GM21367 (cell line): ENCODE measurements around the gene MDP1.
"Not testable (repeated sequence)": the region's sequence is repeated elsewhere in the genome, so short reads cannot be mapped to it uniquely, and the experiment has no call there.

ENCODE experiments used
- ATAC-seq: cut with Tn5 transposase; IDR thresholded peaks from one replicate; pipeline ENCODE4 v1.9.1; 2021; ENCODE audit not compliant: unreplicated experiment

The MDP1 gene

DNA sequence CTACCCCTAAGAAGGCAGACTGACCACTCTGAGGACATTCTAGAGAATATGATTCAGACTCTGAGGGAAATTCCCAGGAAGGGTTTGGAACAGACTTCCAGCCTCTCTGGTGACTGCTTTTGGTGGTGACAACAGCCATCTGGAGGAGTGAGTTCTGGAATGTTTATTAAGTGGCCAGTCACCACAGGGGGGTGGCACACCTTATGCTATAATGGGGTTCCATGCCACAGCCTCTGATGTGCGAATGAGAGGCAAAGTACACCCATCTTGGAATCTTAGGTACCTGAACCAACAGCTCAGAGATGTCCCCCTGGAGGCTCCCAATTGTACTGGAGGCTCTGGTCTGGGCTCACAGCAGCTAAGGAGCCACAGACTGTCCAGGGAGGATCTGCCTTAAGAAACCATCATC is 36.0 kb upstream of the MDP1 start:
- no peak for ATAC-seq

DNA sequence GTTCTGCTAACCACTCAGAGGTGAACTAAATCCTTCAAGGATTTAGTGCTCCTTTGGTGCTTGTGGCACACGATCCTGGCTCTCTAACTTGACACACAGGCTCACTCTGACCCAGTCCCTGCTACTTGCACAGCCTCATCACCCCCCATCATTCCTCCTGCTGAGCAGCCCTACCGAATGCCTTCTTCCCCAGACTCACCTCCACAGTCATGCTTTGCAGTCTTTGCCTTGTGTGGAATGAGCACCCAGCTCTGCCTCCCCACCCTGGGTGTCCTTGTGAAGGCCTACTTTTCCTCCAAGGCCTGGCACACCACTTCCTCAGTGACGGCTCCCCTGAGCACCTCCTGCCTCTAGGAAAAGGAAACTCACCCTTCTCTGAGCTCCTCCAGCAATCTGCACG is 34.5 kb upstream of the MDP1 start:
- no peak for ATAC-seq

DNA sequence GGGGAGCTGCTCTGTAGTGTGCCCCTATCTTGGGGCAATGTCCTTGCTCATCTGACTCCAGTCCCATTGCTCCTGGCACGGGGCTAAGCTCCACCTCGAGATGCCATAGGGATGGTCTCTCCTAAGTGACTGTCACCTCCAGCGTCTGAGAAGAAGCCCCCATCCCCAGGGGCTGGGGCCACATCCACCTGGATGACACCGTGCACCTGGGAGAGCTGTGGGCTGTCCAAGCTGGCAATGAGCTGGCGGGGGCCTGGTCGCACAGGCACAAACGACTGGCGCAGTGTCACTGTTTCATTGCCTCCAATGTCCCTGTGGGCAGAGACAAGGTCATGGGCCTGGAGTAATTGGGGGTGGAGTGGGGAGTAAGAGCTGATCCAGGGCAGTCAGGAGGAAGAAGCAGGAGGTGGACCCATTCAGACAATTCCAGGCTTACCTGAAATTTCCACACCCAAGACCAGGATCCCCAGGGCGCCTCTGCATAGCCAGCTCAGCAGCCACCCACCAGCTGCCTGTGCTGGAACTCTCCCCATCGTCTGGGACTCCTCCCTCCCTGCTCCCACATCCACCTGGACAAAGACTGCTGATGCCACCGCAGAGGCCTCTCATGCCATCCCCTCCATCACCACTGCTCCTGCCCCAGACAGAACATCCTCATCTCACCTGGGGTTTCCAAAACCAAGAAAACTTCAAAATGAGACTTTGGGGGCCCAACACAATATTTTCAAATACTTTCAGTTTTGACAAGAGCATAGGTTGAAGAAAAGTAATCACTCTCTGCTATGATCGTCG is 33.6 kb upstream of the MDP1 start:
- no peak for ATAC-seq

DNA sequence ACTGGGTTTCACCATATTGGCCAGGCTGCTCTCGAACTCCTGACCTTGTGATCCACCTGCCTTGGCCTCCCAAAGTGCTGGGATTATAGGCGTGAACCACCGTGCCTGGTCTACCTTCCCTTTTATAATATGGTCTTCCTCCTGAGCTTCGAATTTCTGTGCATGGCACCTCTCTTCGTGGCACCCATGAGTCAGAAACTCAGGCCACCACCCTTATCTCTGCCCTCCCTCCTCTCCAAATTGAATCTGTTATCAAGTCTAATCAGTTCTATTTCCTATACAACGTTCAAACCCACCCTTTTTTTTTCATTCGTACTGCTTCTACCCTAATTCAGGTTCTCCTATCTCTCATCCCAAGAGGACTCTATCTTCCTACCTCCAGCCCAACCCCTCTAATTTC is 31.6 kb upstream of the MDP1 start:
- ATAC-seq, result no peak

DNA sequence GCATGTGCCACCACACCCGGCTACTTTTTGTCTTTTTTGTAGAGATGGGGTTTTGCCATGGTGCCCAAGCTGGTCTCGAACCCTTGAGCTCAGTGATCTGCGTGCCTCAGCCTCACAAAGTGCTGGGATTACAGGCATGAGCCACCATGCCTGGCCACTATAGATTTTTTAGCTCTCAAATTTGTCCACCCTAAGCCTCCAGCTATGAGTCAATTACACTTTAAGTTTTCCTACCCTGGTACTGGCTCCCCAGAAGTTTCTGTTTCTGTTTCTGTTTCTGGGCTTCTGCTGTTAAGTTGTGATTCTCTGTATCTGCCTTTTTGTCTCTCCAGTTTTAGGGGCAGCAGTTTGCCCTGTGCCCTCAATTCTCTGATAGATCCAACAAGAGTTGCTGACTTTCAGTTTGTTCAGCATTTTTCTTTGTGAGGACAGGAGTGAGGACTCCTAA is 30.9 kb upstream of the MDP1 start:
- ATAC-seq, result no peak

DNA sequence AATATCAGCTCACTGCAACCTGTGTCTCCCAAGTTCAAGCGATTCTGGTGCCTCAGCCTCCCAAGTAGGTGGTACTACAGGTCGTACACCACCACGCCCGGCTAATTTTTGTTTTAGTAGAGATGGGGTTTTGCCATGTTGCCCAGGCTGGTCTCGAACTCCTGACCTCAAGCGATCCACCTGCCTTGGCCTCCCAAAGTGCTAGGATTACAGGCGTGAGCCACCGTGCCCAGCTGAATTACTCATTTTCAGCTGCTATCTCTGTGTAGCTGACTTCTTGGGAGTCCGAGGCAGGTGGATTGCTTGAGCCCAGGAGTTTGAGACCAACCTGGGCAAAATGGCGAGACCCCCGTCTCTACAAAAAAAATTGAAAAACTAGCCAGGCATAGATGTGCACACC is 29.5 kb upstream of the MDP1 start:
- ATAC-seq, result not testable (repeated sequence)

DNA sequence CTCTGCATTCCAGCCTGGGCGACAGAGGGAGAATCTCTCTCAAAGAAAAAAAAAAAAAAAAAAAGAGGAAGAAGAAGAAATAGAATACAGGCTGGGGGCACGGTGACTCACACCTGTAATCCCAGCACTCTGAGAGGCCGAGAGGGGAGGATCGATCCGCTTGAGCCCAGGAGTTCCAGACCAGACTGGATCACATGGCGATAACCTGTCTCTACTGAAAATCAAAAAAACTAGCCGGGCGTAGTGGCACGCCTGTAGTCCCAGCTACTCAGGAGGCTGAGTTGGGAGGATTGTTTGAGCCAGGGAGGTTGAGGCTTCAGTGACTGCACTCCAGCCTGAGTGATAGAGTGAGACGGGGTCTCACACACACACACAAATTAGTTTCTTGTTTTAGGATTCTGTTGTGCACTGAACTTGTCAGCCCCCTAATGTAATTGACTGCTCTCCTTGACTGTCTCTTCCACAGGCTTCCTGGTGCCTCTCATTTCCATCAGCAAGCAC is 27.5 kb upstream of the MDP1 start:
- ATAC-seq, result no peak

DNA sequence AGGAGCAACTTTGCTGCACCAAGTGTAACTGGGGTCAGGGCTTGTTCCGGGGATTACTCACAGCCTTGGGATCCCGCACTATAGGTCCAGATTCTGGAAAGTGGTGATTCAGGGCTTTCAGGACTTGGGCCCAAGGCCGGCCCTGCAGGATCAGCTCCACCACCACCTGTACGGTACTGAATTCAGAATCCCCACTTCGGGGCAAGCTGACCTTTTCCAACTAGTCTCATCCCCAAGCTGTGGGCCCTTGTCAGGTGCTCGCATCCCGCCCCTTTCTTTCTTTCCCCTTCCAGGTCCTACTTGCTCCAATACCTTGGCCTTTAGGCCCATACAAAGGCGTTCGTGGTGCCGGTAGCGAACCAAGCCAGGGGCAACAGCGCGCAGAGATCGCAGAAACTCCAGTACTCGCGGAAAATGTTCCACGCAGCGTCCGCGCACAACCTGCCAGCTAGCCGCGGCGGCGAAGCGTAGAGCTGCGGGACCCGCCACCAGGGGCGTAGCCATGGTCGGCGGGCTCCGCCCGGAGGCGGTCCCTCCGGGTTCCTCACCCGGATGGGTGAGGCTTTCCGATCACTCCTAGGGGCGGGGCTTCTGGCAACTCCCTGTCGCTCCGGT is 26.1 kb upstream of the MDP1 start:
- peak; percentile 71 for ATAC-seq

DNA sequence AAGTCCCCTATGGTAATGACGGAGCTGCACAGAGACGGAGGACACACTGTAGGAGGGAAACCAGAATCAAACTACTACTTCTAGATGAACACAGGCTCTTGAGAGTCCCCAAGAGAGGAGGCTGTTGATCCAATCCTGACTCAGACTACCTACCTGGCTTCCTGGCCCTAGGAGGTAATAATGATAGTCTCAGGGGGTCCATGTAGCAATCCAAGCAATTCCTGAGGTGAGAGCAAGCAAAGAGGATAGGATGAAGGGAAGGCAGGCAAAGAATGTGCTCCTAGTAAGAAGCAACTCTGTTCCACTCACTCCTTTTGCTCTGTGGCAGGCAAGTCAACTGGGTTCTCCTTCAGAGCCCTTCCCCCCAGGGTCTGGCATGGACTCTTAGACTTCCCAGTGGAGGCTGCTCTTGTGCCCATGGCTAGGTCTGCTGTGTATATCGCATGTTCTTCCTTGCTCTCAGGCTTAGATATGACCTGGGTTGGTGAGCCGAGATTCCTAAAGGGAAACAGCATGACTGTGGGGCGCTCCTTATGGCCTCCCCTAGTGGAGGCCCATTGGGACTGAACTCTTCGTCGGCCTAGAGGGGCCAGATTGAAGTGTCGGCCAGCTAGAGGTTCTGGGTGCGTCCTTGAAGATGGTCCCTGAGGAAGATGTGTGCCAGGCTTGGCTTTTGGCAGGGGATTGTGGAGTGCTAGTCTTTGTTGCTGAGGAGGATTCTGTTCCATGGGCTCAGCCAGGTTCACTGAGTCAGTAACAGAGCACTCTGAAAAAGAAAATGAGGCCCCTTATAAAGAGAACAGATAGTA is 24.4 kb upstream of the MDP1 start:
- no peak for ATAC-seq

DNA sequence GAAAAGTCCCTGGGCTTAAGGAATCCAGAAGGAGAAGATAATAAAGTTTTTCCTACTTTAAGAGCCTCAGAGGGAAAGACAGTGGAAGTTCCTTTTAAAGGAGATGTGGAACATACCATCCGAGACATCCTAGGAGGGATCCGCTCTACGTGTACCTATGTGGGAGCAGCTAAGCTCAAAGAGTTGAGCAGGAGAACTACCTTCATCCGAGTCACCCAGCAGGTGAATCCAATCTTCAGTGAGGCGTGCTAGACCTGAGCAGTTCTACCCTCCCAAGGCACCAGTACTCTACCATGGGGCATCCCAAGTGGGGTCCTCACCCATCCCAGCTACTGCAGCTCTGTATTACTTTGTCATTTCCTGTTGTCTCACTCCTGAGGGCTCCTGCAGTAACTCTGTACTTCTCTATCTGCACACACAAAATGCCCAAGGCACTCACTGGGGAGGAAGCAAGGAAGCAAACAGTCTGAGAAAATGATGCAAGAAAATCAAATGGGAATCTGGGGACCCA is 22.7 kb upstream of the MDP1 start:
- ATAC-seq, result no peak

DNA sequence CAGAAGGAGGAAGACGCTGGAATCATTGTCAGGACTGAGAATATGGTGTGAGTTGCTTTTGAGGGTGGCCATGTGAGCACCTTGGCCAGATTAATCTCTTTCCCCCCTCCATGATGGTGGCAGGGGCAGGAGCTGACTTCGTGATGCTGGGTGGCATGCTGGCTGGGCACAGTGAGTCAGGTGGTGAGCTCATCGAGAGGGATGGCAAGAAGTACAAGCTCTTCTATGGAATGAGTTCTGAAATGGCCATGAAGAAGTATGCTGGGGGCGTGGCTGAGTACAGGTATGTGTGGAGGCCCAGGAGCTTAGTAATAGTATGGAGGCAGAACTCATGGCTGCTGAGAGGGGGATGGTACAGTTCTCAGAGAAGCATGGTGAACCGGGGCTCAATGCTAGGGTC is 22.3 kb upstream of the MDP1 start:
- no peak for ATAC-seq

DNA sequence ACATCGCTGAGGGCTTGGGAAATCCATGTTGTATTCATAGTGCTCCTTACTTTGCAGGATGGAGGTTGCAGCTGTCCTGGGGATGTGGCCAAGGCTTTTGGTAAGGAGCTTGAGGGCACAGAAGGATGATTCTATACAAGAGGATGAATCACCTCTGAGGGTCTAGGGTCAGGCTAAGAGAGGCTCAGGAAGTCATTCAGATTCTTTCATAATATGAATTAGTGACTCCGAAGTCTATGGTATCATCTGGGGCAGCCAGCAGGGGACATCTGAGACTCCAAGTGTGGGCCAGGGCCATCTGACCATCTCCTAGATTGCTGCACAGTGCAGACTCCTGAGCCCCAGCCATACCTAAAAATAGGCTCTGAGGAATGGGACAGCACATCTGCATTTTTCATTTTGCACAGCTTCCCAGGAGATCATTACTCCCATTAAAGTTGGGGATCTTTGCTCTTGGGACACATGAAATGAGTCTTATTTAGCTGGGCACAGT is 21.6 kb upstream of the MDP1 start:
- ATAC-seq, result no peak

DNA sequence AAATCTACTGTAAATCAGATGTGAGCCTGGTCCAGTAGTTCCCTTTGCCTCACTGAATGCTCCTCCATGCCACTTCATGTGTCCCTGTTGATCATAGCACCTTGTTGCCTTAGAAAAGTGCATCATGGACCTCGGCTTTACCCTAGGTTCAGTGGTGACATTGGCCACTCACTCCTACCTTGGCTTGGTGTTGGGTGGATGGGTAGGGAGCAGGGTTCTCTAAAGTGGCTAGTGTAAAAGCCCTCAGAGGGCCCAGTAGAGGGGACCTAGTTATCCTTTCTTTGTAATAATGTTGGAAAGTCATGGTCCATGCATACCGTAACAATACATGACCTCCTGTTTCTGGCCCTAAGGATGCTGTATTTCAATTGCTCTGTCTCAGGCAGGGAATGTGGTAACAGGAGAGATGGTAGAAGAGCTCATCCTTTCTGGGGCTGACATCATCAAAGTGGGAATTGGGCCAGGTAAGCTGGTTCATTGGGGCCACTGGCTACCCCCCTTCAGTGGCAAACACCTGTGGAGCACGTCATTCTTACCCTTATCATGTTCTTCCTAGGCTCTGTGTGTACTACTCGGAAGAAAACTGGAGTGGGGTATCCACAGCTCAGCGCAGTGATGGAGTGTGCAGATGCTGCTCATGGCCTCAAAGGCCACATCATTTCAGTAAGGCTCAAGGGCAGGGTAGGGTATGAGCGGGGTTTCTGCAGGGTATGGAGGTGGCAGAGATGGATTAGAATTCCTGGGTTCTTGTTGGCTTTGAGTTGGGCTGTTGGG is 21.0 kb upstream of the MDP1 start:
- ATAC-seq, result no peak

DNA sequence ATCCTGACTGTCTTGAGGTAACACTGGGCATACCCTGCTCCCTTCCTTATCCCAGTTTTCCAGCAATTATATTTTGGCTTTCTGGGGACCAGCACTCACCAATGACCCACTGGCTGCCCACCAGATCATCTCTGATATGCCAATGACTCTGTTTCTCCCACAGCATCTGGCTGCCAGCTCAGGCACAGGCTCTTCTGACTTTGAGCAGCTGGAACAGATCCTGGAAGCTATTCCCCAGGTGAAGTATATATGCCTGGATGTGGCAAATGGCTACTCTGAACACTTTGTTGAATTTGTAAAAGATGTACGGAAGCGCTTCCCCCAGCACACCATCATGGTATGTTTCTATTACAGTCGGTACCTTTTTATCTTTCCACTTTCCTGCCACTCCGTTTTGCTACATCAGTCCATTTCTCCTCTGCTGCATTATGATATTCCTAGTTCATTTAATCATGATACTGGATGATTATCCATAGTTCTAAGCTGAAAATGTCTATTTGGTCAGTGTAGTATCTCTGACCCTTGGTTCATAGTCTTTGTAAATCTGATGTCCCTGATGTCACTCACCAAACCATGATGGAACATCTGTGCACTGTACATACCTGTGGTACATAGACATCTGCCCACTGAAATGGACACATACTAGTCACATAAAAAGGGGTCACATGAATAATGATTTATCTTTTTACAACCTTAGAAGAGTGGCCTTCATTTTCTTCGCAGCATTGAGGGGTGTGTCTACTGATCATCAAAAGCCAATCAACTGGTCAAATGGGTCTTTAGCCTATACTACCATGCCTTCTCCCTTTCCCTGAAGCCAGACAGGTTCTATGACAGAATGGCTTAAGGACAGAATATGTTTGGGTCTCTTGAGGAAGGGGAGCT is 20.2 kb upstream of the MDP1 start:
- no peak for ATAC-seq

DNA sequence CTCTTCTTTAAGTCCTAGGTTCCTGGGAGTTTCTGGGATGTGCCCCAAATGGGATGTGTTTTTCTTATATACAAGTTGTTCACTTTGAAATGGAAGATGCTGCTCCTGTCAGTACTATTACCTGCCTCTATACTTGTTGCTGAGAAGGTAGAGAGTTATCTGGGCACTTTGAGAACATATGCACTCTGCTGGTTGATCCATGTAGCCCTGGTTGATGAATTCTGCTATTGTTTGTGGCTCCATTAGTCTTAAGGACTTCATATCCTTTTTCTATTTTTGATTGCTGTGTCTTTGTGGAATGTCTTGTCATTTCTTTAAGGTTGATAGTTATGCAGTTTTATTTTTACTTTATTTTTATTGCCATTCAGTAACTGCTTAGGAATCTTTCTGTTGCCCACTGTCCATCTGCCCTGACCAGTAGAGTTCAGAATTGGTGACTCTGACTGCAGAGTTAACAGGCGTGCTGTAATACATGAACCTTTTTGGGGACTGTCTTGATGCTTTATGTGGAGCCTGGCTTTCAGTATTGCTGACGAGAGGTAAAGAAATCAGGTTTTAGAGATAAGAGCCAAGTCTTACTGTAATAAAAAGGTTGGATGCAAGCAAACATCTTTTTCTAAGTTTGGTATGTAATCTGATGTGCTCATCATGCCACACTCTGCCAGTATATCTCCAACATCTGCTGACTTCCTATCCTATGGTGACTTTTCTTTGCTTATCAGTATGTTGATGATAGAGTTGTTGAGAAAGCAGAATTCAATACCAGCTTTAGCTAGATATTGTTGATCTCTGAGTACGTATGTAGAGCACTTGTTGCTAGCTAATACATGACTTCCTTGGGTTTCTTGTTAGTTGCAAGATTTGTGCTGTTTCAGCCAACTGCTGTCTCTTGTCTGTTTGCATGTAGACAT is 18.5 kb upstream of the MDP1 start:
- no peak for ATAC-seq

DNA sequence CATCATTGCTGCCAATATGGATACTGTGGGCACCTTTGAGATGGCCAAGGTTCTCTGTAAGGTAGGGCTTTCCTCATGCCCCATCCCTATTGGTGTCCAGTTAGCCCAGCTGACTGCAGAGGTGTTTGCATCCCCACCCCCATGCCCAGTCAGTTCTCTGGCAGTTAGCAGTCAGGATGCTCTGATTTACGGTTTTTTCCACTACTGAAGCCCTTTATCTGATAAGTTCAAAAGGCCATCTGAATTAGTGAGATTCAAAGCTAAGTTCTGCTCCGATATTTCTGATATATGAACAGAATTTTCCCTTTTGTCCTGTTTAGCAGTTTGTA is 17.6 kb upstream of the MDP1 start:
- ATAC-seq, result no peak

DNA sequence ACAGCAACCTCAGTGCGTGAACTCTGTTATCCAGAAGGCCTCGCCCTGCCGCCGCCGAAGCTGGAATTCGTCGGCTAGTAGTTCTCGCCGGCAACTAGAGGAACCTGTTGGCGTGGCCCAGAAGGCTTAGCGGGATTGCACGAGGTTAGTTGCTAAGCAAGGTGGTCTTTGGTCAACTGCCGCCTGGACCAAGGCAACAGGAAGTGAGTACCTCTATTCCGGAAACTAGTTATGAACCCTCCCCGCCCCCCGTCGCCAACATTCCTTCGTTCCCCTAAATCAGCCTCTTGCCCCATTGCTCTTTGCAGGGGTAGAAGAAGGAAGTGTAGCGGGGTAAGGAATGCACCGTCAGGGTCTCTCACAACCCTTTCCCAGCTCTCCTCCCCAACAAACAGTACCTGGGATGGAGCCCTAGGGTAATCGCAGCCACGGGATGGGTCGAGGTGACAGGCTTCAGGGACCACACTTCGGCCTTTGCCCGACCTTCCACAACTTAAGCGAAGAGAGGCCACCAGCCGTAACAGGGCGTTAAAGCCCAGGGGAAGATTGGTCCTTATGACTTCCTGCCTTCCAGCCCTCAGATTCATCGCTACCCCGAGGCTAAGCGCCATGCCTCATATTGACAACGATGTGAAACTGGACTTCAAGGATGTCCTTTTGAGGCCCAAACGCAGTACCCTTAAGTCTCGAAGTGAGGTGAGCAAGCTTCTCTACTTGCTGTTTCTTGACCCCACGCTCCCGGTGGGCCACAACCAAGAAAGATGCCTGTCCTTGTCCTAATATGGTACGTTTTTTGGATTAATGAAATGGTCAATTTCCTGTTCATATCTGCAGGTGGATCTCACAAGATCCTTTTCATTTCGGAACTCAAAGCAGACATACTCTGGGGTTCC is 17.0 kb upstream of the MDP1 start, which contains the start of gene GMPR2:
GMPR2 (plus strand) TSS at position 285 of the 893 bp plus-strand sequence; CDS start at position 610, 325 bp downstream.
- peak; percentile 47 for ATAC-seq
